ENCODE data around the gene BUB1B. TPM values are rescaled to one million over a fixed set of nuclear protein-coding genes. Genes with fewer than 3 reads are reported as not detected.

Gene BUB1B
- total and polyA plus RNA-seq, 8 donors: 1.6 to 25.0 (median 4.4) TPM

- Histone ChIP-seq H3K27me3 (peaks cover 0 to 33% (median 7%) of the 10 kb centered on the region in 3 donors), H3K9me3 (no peaks in the 10 kb centered on the region), H3K36me3 (no peaks in the 10 kb centered on the region), H3K4me3 (no peak overlapping the region), H3K4me1 (peaks cover 10 to 19% (median 13%) of the 10 kb centered on the region in 4 donors), H3K27ac (no peak overlapping the region)
- WGBS, 5 donors: 82 to 90% (median 88%) methylated on average over 10 of the region's 10 CpGs
- no peak for TF ChIP-seq POLR2A (IDR thresholded peaks at IDR 0.05)
- TF ChIP-seq POLR2AphosphoS5 (IDR thresholded peaks at IDR 0.05): no peak
- no peak for TF ChIP-seq CTCF (IDR thresholded peaks at IDR 0.05)
- no peak for TF ChIP-seq EP300 (IDR thresholded peaks at IDR 0.05)
- peak in 1 of 2 donors; percentile 24 for DNase-seq
- intact Hi-C loops (cut with DNase I; ENCODE audit: low total_unique reads): no loop called here
These were observed 79.9 kb downstream of the BUB1B start for GRCh38 chr15:40240619-40241221.

GRCh38 chr15:40241269-40242212 is 80.7 kb downstream of the BUB1B start:
- intact Hi-C loops (cut with DNase I; ENCODE audit: low total_unique reads): no loop called here
- DNase-seq: peak in 1 of 2 donors; percentile 15

GRCh38 chr15:40242213-40242599 is 81.3 kb downstream of the BUB1B start:
- no peak for DNase-seq
- WGBS, 5 donors: 93 to 97% (median 96%) methylated on average over 10 of the region's 10 CpGs

More at GRCh38 chr15:40241269-40242212, 80.7 kb downstream of the BUB1B start:
- Histone ChIP-seq H3K4me3 (no peak overlapping the region), H3K27me3 (peaks cover 0 to 33% (median 7%) of the 10 kb centered on the region in 3 donors), H3K27ac (no peak overlapping the region), H3K4me1 (peaks cover 10 to 19% (median 13%) of the 10 kb centered on the region in 4 donors), H3K36me3 (no peaks in the 10 kb centered on the region), H3K9me3 (no peaks in the 10 kb centered on the region)
- 84 to 95% (median 90%) methylated on average over 7 to 14 of the region's 14 CpGs for WGBS, 5 donors
- TF ChIP-seq POLR2A (IDR thresholded peaks at IDR 0.05): no peak
- no peak for TF ChIP-seq CTCF (IDR thresholded peaks at IDR 0.05)
- TF ChIP-seq EP300 (IDR thresholded peaks at IDR 0.05): no peak
- no peak for TF ChIP-seq POLR2AphosphoS5 (IDR thresholded peaks at IDR 0.05)

GRCh38 chr15:40242601-40243000 is 81.7 kb downstream of the BUB1B start:
- intact Hi-C loops (cut with DNase I; ENCODE audit: low total_unique reads): no loop called here
- no peaks in the 10 kb centered on the region for H3K9me3 ChIP-seq
- DNase-seq: peak in 1 of 2 donors; percentile 20
- peaks cover 0 to 33% (median 7%) of the 10 kb centered on the region in 3 donors for H3K27me3 ChIP-seq
- WGBS, 5 donors: 88 to 97% (median 91%) methylated on average over 5 of the region's 5 CpGs
- no peak overlapping the region for H3K27ac ChIP-seq
- TF ChIP-seq EP300 (IDR thresholded peaks at IDR 0.05): no peak
- TF ChIP-seq POLR2A (IDR thresholded peaks at IDR 0.05): no peak
- TF ChIP-seq POLR2AphosphoS5 (IDR thresholded peaks at IDR 0.05): no peak
- H3K4me1 ChIP-seq: peaks cover 10 to 19% (median 13%) of the 10 kb centered on the region in 4 donors
- no peak overlapping the region for H3K4me3 ChIP-seq
- no peaks in the 10 kb centered on the region for H3K36me3 ChIP-seq

More at GRCh38 chr15:40242213-40242599, 81.3 kb downstream of the BUB1B start:
- Histone ChIP-seq H3K27me3 (peaks cover 0 to 33% (median 7%) of the 10 kb centered on the region in 3 donors), H3K9me3 (no peaks in the 10 kb centered on the region), H3K4me3 (no peak overlapping the region), H3K36me3 (no peaks in the 10 kb centered on the region), H3K27ac (no peak overlapping the region), H3K4me1 (peaks cover 10 to 19% (median 13%) of the 10 kb centered on the region in 4 donors)
- intact Hi-C loops (cut with DNase I; ENCODE audit: low total_unique reads): no loop called here
- TF ChIP-seq POLR2A (IDR thresholded peaks at IDR 0.05) (no peak), POLR2AphosphoS5 (IDR thresholded peaks at IDR 0.05) (no peak)

- peaks cover 10 to 19% (median 13%) of the 10 kb centered on the region in 4 donors for H3K4me1 ChIP-seq
- DNase-seq: peak in 1 of 2 donors; percentile 10
- no peak overlapping the region for H3K27ac ChIP-seq
- intact Hi-C loops (cut with DNase I; ENCODE audit: low total_unique reads): no loop called here
- H3K9me3 ChIP-seq: no peaks in the 10 kb centered on the region
- 80 to 89% (median 85%) methylated on average over 9 of the region's 9 CpGs for WGBS, 5 donors
- H3K4me3 ChIP-seq: no peak overlapping the region
- no peak for TF ChIP-seq EP300 (IDR thresholded peaks at IDR 0.05)
- TF ChIP-seq POLR2AphosphoS5 (IDR thresholded peaks at IDR 0.05): no peak
- no peak for TF ChIP-seq POLR2A (IDR thresholded peaks at IDR 0.05)
- TF ChIP-seq CTCF (IDR thresholded peaks at IDR 0.05): no peak
- peaks cover 0 to 31% (median 7%) of the 10 kb centered on the region in 3 donors for H3K27me3 ChIP-seq
- H3K36me3 ChIP-seq: no peaks in the 10 kb centered on the region
These were observed 82.4 kb downstream of the BUB1B start for GRCh38 chr15:40243126-40243810.
